ENCODE measurements around the gene GRIN1.

The GRIN1 gene

DNA sequence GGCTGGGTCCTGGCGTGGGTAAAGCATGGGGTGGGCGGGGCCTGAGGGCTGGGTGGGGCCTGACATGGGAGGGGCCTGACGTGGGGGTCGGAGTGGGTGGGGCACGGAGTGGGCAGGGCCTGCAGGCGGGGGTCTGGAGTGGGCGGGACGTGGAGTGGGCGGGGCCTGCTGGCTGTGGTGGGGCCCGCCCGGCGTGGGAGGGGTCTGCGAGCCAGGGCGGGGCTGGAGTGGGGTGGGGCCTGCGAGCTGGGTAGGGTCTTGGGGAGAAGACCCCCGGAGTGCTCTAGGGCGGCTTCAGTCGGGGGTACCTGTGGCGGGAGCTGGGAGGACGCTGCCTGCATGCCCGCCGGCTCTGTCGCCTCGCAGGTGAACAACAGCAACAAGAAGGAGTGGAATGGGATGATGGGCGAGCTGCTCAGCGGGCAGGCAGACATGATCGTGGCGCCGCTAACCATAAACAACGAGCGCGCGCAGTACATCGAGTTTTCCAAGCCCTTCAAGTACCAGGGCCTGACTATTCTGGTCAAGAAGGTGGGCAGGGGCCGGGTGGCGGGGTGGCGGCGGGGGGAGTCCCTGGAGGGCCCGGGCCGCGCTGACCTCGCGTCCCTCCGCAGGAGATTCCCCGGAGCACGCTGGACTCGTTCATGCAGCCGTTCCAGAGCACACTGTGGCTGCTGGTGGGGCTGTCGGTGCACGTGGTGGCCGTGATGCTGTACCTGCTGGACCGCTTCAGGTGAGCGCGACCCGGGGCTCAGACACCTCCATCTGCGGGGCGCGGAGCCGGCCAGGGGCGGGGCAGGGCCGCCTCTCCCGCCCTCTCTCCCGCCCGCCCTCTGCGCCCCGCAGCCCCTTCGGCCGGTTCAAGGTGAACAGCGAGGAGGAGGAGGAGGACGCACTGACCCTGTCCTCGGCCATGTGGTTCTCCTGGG is 22.9 kb downstream of the GRIN1 start:
- in situ Hi-C loops (cut with MboI; ENCODE audit: low sequenced_read_pairs) = no loop called here

GRCh38 chr9:137162505-137163364 is 23.8 kb downstream of the GRIN1 start:
- in situ Hi-C loops (cut with MboI; ENCODE audit: low sequenced_read_pairs) = no loop called here

- in situ Hi-C loops (cut with MboI; ENCODE audit: low sequenced_read_pairs) = no loop called here
Observed at GRCh38 chr9:137163365-137163715, 24.4 kb downstream of the GRIN1 start.

DNA sequence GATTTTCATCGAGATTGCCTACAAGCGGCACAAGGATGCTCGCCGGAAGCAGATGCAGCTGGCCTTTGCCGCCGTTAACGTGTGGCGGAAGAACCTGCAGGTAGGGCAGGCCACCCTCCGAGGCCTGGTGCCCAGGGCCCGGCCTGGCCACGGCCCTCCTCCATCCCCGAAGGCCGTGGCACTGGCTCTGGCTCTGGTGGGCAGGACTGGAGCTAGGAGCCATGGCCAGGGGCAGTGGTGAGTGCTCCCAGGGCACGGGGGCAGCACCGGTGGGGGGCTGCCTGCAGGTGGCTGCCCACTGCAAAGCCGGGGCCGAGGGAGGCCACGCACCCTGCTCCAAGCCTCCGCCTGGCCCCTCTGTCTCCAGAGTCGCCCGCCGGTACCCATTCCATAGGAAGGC is 24.9 kb downstream of the GRIN1 start:
- in situ Hi-C loops (cut with MboI; ENCODE audit: low sequenced_read_pairs) = no loop called here

DNA sequence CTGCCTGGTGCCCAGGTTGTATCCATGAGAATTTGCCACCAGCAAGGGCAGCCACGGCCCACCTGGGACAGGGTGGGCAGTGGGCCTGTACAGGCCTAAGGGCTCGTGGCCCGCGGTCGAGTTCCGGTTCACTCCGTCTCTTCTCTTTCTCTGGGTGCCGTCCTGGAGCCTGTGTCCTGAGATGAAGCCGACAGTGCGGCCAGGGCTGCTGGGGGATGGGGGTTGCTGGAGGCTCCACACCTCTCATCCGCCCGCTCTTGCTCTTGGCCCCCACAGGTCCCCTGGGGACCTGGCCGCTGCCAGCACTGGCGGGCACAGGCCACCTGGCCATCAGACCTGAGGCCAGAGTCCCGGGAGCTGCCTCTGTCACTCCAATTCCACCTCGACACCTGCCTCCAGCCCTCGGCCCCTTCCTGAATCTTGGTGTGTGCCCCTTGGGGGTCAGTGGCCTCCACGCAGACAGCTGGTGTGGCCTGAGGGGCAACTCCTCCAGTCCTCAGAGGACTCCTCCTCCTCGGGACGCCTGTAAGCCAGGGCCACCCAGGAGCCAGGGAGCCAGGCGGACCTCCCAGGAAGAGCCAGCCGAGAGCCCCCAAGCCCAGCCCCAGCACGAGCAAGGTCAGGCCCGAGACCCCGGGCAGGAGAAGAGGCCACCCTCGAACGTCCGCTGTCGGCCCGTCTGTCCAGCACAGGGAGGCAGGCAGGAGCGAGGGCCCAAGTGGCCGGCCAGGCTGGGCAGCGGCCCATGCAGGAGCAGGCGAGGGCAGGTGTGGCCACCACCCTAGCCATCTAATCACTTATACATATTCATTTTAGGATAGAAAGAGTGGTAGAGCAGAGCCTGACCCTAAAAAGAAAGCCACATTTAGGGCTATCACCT is 25.7 kb downstream of the GRIN1 start:
- in situ Hi-C loops (cut with MboI; ENCODE audit: low sequenced_read_pairs) = no loop called here

- in situ Hi-C loops (cut with MboI; ENCODE audit: low sequenced_read_pairs) = no loop called here
Observed at GRCh38 chr9:137165250-137165836, 26.4 kb downstream of the GRIN1 start.

DNA sequence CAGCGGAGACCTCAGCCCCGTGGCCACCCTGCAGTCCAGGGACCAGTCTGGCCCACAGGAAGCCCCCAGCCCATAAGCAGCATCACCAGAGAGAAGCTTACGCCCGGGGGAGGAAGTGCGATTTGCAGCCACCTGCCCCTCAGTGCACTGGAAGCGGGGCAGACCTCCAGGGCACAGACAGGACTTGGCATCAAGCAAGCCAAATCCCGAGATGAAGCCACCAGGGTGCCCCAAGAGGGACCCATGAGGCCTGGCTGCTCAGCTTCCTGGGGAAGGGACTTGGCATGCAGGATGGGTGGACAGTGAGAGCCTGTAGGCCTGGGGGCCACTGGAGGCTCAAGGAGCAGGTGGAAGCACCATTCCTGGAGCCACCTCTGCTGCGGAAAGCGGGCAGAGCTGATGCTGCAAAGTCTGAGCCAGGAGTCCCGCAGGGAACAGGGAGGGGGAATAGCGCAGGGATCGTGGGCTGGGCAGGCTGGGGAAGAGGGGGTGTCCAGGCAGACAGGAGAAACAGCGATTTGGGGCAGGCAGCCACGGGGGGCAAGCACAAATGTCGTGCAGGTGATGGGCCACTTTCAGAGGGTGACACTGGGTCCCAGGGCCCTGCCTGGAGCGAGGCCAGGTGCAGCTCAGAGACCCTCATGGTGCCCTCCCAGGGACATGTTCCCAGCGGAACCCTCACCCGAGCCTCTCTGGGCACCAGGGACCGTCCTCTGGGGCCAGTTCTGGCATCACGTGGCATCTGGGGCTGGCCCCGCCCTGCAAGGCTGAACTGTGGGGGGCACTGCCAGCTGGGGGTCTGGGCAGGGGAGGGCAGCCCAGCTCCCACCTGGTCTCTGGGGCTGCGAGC is 27.7 kb downstream of the GRIN1 start:
- in situ Hi-C loops (cut with MboI; ENCODE audit: low sequenced_read_pairs) = no loop called here

GRCh38 chr9:137167277-137167746 is 28.4 kb downstream of the GRIN1 start:
- in situ Hi-C loops (cut with MboI; ENCODE audit: low sequenced_read_pairs) = no loop called here

GRCh38 chr9:137167747-137168572 is 29.0 kb downstream of the GRIN1 start:
- in situ Hi-C loops (cut with MboI; ENCODE audit: low sequenced_read_pairs) = no loop called here

GRCh38 chr9:137168573-137168903 is 29.6 kb downstream of the GRIN1 start:
- in situ Hi-C loops (cut with MboI; ENCODE audit: low sequenced_read_pairs) = no loop called here

GRCh38 chr9:137168904-137169856 is 30.2 kb downstream of the GRIN1 start:
- in situ Hi-C loops (cut with MboI; ENCODE audit: low sequenced_read_pairs) = no loop called here

- in situ Hi-C loops (cut with MboI; ENCODE audit: low sequenced_read_pairs) = no loop called here
Observed at GRCh38 chr9:137169896-137170358, 31.0 kb downstream of the GRIN1 start, which contains the start of gene LRRC26. Gene LRRC26, minus strand, starts transcription at chr9:137170051. Its CDS starts 108 bp downstream, at chr9:137169943.

- in situ Hi-C loops (cut with MboI; ENCODE audit: low sequenced_read_pairs) = no loop called here
Observed at GRCh38 chr9:137170486-137171148, 31.7 kb downstream of the GRIN1 start.

GRCh38 chr9:137171149-137171900 is 32.4 kb downstream of the GRIN1 start:
- in situ Hi-C loops (cut with MboI; ENCODE audit: low sequenced_read_pairs) = no loop called here

DNA sequence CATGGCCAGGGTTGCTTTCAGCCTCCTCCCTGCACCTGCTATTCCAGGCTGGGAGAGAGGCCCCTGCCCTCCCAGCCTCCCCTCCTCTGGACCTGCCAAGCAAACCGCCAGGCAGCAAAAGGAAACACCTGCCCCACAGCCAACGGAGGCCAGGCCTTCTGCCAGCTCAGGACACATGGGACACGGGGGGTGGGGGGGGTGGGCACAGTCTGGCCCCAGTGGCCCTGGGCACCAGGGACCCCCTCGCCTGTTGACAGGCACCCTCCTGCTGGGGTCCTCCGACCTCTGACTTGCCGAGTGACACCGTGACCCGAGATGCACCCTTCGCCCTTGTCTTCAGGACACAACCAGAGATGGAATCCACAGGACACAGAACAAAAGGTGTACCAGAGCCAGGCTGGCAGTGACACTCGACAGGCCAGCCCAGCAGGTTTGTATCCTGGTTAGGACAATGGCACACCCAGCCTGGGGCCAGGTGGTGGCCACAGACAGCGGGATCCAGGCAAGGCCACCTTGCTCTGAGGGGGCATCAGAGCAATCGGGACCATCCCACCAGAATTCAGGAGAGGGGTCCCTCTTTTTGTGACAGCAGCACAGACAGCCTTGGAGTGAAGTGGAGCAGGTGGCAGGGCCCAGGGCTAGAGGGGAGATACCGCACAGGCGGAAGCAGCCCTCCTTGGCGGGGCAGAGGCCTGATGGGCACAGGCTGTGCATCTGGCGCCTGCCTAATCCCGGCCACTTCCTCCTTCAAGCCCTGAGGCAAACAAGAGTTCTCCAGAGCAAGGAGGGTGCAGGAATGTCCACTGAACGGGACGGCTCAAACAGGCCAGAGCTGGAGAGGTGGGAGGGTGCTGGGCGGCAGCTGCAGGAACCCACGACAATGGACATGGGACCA is 34.2 kb downstream of the GRIN1 start:
- in situ Hi-C loops (cut with MboI; ENCODE audit: low sequenced_read_pairs) = no loop called here

Measured in hTERT RPE-1 (cell line).